ENCODE results near the gene TP73.

TP73 gene

DNA sequence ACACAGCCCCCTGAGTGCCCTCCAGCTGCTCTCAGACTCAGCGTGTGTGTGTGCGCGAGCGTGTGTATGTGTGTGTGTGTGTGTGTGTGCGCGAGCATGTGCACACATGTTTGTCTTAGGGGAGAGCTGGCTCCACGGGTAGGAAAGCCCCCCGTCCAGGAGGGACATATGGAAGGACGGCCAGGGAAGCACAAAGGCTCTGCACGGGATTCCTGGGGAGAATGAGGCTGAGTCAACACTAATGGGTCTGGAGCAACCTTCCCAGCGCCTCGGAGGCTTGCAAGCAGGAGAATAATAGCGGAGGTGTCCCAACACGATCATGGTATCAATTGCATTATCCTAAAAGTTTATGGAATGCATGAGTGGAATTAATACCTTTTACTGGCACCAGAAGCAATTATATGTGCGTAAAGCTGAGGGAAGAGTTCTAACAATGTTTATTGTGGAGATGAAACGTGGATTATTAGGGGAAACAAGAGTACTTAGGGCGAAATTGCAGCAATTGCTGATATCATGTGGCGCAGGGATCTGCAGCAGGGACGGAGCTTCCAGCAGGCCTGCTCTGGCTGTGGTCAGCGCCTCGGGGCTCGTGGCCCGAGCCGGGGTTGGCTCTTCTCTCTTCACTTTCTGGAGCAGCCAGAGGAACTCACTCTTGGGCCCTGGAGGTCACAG lies 59.6 kb downstream of the TP73 start:
- no peak for DNase-seq

DNA sequence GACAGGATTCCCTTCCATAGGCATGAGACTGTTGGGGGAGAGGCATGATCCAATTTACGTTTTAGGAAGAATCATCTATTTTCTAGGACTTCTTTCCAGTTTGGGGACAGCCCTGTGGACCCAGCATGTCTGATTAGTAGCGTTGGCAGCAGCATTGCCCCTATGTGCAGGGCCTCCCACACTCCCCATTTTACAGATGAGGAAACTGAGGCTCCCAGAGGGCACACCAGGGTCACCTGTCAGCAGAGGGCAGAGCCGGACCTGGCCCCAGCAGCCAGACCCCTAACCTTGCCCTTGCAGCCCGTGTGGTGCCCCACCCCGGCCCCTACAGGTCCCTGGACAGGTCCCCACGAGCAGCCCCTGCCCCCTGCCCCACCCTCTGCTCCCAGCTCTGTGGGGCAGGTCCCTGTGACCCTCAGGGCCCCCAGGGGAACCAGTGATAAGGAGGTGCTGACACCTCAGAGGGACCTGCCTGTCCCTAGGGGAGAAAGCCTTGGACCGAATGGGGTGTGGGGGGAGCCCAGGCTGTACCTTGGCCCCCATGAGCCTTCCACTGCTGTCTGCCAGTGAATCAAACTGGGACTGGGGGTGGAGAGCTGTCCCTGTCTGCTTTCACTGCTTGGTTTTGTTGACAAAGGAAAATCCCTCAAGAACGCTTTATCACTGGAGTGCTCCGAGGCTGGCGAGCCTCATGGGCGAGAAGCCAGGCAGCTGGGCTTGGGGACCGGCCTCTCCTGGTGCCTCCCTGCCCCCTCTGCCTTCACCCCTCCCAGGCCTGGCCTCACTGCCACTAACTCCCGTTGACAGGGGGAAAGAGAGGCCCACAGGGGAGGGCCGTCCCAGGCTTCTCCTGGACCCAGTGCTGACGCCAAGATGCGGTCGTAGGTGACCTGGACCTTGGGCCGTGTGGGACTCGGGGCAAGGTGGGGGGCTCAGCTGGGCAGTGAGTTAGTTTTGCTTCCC lies 60.5 kb downstream of the TP73 start:
- DNase-seq: no peak

DNA sequence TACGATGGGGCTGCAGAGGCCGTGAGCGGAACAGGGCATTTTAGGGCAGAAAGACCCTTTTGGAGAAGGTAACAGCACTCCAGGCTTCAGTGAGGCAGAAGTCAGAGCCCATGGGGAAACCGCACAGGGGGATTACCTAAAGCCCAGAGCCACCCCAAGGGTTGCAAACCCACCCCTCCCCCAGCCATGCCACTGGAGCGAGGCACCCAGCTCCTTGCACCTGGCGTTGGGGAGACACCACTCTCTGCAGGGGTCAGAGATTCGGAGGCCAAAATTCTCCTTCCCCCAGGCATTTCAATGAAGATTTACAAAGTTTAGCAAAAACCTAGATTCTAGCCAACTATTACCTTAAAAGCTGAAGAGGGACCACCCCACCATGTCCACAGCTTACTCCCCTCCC lies 61.5 kb downstream of the TP73 start:
- no peak for DNase-seq

DNA sequence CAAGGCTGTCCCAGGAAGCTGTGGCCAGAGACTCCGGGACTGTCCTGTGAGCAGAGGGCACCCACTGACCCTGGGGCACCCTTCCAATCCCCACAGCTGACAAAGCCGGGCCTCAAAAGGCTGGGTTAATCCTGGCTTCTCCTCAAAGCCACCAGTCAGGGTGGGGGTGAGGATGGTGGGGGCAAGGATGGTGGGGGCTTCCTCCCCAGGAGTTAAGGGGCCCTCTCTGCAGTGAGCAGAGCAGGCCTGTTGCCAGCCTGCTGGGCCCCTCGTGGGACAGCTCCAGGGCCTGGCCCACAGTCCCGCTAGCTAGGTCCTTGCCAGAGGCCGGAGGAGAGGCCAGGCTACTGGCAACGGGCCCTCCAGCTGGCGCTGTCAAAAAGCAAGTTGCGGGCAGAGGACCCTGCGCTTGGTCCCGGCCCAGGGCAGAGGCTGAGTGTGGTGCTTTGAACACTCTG lies 62.0 kb downstream of the TP73 start:
- DNase-seq: no peak

DNA sequence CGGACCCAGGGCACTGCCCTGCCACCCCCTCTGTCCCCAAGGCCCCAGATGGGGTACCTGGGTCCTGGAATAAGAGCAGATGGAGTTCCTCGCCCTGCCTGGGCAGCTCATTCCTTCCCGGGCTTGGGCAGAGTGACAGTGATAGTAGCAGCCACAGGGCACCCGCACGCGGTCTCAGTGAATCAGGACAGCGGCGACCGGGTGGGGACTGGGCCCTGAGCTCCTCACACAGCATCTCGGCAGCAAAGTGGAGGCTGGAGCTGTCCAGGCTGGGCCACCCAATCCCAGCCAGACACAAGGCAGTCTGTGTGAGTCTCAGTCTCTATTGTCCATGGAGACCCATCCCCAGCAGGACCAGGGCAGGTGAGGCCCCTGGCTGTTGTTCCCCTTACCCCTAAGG lies 62.5 kb downstream of the TP73 start:
- DNase-seq: no peak

DNA sequence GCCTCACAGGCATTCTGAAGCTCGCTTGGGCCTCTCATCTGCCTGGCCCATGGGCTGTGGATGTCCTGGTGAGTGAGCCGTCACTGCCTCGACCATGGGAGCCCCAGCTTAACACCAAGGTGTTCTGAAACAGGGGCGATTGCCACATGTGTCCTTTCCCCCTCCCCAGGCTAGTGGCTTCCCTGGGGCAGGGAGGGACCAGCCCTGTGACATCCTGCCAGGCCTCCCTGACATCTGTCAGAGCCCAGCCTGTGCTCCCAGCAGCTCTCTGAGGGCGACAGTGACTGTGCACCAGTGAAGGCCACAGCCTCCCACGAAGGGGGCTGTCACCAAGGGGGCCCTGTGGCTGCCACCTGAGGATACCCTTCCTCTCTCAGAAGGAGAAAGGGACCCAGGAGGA lies 64.0 kb downstream of the TP73 start:
- no peak for DNase-seq

DNA sequence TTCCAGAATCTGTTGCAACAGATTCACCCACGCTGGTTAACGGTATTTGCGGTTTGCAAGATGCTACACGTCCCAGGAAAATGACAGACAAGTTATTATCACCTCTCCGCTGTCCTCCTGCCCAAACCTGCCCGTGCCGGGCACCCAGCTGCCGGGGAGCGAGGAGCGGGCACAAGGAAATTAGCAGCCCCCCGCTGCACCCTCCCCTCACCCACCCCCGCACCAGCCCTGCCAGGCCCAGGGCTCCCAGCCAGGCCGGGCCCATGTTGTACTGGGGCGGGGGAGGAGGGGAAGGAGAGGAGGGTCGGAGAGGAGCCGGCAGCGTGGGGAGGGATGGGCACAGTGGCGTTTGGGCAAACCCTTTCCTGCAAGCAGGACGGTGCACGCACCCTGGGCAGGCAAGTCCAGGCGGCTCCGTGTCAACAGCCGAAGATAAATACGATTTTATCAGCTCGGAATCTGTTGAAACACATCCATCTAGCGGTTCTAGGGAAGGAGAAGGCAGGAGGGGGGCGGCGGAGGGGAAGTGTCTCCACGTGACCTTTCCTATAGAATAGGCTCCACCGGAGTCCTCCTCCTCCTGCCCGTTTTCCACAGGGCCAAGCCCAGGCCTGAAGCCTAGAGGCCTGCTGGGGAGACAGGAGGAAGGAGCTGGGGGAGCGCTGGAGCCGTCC lies 64.9 kb downstream of the TP73 start:
- no peak for DNase-seq

DNA sequence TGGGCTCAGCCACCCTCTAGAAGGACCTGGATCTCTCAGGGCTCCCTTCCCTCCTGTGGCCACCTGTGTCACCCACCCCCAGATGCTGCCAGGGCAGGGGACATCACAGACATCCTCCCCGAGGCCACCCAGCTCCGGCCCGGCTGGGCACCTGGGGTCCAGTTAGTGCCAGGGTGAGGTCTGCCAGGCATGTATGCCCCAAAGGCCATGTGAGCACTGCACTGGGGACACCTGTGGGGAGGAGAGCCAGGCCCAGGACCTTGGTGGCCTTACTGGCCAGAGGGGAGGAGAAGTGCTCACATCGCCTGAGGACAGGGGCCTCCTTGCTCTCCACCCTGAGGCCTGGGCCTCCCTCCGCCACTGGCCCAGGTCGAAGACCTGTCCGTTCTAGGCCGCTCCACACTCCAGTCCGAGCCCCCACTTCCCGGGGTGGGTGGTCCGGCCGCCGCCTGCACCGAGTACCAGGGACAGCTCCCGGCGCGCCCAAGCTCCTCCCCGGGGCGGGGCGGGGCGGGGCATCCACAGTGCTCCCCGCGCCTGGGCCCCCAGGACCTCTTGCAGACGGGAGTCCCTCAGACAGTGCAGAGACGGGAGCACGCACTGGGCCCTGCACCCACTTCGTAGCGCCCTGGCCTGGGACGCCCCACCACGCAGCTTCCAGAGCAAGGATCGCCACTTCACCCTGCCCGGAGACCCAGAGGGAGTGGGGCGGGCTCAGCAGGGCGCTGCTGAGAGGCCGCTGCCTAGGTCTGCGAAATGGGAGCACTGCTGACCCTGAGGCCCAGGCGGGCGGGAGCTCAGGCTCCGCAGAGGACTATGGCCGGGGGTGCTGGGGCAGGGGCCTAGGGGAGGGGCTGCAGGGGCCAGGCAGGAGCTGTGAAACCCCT lies 65.6 kb downstream of the TP73 start:
- peak; percentile 19 for DNase-seq

DNA sequence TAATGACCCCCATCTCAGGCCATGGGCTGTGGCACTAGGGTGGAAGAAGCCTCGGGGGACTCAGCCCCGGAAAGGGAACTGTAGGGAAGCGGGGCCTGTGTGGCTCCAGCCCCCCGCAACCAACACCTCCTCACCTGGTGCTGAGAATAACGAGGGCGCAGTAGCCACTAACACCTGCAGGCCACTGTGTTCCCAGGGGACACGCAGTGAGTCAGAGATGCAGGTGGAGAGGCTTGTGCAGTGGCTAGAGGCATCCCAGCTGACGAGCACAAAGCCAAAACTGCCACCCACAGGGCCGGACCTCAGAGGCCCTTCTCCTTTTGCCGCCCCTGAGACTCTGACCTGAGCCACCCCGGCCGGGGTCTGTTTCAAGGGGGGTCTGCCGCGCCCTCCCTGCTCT lies 66.4 kb downstream of the TP73 start:
- no peak for DNase-seq

DNA sequence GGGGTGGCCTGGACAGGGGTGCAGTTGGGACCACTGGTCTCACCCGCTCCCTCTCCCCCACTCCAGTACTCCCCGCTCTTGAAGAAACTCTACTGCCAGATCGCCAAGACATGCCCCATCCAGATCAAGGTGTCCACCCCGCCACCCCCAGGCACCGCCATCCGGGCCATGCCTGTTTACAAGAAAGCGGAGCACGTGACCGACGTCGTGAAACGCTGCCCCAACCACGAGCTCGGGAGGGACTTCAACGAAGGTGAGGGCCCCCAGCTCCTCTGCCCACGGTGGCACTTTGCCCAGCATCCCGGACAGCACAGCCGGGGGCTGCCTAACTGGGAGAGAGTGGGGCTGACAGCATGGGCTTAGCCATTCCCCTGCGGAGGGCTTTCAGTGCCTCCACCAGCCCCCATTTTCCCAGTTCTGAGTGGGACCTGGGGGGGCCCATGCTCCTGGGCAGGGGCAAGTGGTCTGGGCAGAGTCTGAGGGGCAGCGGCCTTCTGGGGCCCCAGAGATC lies 69.7 kb downstream of the TP73 start:
- DNase-seq: no peak

DNA sequence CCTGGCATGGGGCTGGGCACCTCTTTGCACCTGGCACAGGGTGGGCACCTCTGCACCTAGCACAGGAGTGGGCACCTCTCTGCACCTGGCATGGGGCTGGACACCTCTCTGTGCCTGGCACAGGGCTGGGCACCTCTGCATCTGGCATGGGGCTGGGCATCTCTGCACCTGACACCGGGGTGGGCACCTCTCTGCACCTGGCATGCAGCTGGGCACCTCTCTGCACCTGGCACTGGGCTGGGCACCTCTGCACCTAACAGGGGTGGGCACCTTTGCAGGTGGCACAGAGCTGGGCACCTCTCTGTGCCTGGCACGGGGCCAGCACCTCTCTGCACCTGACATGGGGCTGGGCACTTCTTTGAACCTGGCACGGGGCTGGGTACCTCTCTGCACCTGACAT lies 70.5 kb downstream of the TP73 start:
- DNase-seq: no peak

DNA sequence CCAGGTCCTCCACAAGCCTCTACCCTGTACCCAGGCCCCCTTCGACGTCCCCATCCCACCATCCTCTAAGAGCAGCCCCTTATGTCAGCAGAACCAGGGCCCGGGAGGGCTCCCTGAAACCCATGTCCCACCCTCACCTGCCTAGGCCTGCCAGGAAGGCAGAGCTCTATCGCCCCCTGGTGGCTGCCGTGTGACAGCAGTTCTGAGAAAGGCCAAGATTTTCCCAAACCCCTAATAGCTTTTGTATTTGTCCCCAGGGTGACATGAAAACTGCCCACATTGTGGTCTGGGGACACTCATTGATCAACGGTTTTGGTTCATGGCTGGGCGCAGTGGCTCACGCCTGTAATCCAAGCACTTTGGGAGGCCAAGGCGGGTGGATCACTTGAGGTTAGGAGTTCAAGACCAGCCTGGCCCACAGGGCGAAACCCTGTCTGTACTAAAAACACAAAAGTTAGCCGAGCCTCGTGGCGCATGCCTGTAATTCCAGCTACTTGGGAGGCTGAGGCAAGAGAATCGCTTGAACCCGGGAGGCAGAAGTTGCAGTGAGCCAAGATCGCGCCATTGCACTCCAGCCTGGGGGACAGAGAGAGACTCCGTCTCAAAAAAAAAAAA lies 72.2 kb downstream of the TP73 start:
- DNase-seq: peak; percentile 88

DNA sequence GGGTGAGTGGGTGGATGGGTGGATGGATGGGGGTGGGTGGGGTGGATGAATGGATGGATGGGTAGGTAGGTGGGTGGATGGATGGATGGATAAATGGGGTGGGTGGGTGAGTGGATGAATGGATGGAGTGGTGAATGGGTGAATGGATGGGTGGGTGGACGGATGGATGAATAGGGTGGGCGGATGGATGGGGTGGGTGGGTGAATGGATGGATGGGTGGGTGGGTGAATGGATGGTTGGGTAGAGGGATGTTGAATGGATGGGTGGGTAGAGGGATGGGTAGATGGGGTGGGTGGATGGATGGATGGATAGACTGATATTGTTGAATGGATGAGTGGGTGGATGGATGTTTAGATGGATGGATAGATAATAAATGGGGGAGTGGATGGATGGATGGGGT lies 73.0 kb downstream of the TP73 start:
- no peak for DNase-seq

DNA sequence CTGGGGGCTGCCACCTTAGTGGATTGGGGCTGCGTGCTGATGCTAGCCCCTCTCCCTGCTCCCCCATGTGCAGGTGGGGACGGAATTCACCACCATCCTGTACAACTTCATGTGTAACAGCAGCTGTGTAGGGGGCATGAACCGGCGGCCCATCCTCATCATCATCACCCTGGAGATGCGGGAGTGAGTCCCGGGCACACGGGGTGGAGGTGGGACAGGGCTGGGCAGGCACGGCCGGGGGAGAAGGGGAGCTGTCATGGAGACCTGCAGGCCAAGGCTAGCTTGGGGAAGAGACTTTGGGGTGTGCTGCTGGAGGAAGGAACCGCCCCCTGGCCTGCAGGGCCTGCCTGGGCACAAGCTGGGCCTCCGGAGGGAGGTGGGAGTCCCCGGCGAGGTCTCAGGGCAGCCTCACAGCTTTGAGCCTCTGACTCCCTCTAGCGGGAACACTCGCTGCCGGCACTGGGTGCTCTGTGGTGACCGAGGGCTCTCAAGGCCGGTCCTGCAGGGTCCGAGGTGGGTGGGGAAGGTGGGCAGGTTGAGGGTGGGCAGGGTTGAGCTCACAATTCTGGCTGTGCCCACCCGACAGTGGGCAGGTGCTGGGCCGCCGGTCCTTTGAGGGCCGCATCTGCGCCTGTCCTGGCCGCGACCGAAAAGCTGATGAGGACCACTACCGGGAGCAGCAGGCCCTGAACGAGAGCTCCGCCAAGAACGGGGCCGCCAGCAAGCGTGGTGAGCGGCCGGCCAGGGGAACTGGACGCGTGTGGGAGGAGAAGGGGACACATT lies 74.9 kb downstream of the TP73 start:
- DNase-seq: no peak

DNA sequence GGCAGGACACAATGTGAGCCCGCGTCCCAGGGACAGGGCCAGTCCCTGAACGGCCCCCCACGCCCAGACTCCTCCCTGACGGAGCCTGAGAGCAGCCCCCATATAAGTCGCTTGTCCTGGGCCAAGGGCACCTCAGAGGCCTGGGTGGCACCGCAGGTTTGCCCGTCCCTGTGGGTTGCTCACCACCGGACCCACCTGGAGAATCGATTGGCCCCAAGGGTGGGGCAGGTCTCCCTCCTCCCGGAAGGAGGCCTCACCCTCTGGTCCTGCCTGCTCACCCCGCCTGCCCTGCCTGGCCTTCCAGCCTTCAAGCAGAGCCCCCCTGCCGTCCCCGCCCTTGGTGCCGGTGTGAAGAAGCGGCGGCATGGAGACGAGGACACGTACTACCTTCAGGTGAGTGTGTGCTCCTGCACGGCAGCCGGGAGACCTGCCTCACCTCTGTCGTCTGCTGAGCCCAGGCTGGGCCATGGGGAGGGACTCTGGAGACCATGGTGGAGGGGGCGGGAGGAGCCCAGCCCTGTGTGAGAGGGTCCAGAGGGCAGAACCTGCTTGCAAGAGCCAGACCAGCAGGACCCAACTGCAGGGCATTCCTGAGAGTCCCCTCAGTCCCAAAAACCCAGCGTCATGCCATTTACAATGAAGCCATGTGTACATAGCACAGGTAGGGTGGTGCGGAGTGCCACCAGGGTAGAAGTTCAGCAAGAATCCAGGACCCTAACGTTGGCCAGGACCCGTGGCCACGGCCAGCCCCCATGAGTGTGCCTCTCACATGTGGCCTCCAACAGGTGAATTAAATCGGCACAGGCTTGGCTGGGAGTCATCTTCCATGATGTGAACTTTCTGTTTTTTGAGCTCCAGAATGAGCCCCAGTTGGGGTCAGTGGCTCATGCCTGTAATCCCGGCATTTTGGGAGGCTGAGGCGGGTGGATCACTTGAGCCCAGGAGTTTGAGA lies 75.8 kb downstream of the TP73 start:
- no peak for DNase-seq

DNA sequence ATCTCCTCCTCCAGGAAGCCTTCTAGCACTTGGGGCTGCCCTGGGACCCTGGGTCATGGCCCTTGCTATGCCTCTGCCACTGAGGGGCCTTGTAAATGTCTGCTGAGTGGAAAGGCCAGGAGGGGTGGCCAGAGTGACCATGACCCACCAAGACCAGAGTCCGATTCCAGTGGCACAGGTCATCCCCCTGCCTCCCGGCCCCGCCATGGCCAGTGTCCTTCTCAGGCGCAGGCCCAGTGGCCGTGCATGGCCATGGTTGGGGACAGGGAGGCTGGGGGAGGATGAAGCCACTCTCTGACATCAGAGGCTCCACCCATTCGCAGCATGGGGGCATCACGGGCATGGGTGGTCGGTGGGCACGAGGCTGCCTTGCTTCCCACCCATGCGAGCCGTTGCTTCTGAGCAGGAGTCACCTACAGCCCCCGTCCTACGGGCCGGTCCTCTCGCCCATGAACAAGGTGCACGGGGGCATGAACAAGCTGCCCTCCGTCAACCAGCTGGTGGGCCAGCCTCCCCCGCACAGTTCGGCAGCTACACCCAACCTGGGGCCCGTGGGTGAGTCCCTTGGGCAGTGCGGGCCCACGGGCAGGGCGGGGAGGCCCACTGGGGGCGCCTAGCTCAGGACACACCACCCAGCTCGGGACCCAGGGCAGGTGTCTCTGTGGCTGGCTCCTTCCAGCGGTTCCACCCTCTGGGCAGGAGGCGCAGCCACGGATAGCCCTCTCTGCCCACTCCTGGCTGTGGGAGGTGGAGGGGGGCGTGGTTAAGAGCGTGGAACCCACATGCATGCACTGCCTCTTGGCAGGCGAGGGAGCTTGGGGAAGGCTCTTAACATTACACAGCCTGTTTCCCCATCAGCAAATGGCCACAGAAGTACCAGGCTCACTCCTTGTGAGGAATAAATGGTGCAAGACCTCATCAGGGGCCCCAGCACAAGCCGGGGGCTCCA lies 77.6 kb downstream of the TP73 start:
- no peak for DNase-seq

DNA sequence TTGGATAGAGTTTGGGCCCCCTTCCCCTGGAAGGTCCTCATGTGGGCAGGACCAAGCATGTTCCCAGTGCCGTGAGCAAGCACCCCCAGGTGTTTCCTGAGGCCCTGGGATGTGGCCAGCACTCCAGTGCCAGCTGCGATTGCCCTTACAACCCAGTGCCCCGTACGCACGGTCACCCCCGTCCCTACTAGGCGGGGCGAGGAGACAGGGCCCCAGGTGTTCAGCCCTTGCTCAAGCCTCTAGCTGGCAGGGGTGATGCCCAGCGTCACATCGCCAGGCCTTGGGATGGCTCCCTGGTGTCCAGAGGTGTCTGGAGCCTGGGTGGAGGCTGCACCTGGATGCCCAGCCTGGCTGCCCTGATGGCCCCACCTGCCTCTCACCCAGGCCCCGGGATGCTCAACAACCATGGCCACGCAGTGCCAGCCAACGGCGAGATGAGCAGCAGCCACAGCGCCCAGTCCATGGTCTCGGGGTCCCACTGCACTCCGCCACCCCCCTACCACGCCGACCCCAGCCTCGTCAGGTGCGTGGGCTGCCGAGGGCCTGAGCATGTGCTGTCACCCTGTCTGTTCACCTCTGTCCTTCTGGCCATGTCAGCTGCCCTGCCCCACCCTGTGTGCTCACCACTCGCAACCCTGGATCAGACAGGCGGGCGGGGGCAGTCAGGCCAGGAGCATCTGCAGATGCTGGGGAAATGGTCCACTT lies 78.4 kb downstream of the TP73 start:
- DNase-seq: no peak
